ENCODE results near the gene SUGT1. TPM values are rescaled to one million over a fixed set of nuclear protein-coding genes. Genes with fewer than 3 reads are reported as not detected.

SUGT1 gene
- polyA plus RNA-seq, 1 donor, result 36.3 TPM

DNA sequence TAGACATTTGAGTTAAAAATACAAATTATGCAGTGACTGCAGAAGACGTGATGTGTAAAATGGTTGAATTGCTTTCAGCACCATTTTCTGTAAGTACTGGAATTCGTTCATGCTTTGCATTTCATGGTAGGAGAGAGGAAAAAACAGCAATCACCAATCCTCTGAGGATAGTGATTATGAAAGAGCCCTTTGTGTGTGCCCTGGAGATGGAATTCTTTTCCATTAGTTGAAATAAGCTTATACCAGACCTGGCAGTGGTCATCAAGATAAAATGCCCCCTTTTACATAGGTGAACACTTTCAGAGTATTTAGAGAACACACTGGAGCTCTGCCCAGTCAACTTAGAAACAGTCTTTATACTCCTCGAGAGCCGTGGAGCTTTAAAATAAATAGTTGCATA, 85.3 kb downstream of the SUGT1 start:
- no peak for DNase-seq (ENCODE audit: low read depth)

DNA sequence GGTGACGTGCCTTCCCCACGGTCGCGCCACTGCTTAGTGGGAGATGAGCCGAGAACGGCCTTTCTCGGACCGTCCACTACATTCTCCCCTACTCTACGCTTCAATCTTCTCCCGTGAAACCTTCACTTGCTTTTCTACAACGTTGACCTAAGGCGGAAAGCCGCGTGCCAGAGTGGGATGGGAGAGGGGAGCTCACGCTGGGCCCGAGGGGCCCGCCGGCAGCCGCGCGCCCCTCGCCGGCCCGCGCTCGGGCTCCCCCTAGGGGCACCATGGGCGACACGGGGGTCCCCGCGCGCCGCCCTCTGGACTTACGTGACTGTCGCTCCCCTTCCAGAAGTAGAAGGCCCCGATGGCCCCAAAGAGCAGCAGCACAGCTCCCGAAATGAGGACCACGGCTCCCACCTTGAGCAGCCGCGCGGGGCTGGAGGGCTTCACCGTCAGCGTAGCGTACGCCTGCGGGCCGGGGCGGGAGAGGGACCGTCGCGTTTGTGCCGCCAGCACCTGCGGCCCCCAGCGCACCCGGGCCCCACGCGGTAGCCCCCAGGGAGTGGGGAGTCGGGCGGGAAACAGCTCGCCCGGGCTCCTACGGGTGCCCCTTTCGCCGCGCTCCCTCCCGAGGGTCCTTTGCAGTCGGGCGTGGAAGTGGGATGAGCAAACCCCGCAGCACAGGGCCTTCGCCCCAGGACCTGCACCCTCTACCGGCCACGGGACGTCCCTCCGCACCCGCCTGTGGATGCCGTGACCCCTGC, 86.3 kb downstream of the SUGT1 start:
- no peak for DNase-seq (ENCODE audit: low read depth)

DNA sequence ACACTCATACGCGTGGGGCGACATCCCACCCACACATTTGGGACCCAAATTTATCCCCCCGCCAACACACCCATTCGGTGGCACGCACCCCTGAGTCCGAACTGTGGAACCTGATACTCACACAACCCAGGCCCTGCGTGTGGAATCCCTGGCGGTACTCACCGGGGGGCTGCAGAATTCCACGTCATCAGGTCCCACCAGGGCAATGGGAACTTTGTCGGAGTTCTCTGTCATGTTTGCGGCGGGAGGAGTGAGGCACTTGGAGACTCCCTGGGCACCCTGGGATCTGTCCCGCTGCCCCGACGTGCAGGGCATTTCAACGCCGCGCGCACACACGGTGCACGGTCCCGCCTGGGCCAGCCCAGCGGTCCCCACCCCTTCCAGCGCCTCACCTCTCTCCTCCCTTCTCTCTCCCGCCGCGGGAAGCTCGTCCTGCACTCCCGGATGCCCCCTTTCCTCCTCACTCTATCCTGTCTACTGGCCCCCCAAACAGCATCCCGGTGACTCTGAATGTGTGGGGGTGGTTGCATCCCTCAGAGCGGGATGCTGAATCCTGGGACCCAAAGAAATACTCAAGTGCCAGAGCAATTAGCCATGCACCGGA, 86.9 kb downstream of the SUGT1 start, which contains the start of gene CNMD:
Gene CNMD (minus strand): TSS at position 353 of the 604 bp plus-strand sequence. CDS start 119 bp downstream, at position 234.
- no peak for DNase-seq (ENCODE audit: low read depth)

DNA sequence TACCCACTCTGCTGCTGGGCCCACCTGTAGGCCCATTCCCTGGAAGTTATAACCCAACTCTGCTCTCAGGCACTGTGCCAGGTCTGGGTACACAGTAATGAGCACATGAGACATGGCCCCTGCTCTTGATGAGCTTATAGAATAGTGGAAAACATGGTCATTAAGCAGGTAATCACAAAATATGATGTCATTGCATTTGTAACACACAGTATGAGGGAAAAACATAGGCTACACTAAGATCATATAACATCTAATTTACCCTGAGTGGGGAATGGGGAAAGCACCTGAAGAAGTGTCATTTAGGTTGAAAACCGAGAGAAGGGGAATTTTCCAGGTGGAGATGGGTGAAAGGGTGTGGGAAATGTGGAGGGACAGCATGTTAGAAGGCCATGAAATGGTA, 90.9 kb downstream of the SUGT1 start:
- DNase-seq (ENCODE audit: low read depth), result no peak

DNA sequence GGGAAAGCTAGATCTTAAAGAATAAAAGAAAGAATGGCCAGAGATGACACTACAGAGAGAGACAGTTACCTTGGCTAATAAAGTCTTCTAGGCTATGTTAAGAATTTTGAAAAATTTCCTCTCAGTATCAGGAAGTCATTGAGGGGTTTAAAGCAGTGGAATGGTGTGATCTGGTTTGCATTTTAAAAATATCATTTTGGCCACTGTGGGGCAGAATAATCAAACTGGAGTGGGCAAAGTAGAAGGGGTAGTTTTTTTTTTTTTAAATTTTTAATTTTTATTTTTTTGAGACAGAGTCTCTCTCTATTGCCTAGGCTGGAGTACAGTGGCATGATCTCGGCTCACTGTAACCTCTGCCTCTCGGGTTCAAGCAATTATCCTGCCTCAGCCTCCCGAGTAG, 91.4 kb downstream of the SUGT1 start:
- no peak for DNase-seq (ENCODE audit: low read depth)

DNA sequence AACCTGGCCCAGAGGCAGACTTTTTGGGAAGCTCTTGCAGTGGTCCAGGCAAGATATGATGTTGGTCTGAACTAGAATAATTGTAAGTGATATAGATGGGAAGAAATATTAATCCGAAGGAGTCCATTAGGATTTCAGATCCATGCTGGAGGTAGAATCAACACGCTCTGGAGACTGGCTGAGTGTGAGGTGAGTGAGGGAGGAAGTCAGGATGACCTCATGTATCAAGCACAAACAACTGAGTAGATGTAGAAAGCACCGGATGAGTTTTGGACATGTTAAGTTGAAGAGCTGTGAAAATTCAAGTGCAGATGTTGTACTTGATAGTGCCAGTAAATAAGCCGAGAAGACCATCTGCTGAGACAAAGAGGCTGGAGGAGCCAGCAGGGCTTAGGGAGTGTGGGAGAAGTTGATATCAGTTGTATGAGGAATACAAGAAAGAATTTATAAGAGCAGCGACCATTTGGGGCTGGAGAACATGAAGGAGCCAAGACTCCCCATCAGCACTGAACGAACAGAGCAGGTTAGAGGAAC, 92.3 kb downstream of the SUGT1 start:
- DNase-seq (ENCODE audit: low read depth), result no peak

DNA sequence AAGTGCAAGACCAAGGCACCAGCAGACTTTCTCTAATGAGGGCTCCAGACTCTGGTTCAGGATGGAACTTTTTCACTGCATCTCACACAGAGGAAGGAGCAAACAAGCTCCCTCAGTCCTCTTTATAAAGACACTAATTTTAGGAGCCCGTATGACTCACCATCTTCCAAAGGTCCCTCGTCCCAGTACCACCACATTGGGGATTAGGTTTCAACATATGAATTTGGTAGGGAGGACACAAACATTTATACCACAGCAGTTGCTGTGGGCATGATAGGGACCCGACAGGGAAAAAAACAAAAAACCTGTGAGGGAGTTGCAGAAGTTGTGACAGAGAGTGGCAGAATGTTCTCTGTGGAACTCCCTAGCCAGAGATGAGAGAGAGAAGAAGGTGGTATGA, 93.5 kb downstream of the SUGT1 start:
- no peak for DNase-seq (ENCODE audit: low read depth)

DNA sequence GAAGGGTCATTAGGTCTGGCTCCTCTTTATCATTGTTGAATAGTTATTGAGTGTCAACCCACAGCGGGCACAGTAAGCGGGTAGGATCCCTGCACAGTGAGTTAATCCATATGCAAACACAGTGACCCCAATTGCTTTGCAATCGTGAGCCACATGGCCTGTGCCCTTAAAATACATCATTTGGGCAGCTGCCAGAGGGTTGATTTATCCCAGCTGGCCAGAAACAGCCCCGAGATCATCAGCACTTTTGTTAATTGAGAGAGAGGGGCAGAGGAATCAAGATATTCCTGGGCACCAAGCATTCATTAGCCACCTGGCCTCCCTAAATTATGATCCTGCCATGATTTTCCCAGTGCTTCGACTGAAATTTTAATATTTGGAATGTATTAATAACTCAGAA, 96.8 kb downstream of the SUGT1 start:
- DNase-seq (ENCODE audit: low read depth), result no peak

Other genes with a start within 250 kb of the SUGT1 start
- gene THSD1, start 246.7 kb upstream of the SUGT1 start, polyA plus RNA-seq (ENCODE audit: insufficient read length), result 18.4 TPM
- gene VPS36, start 202.2 kb upstream of the SUGT1 start, polyA plus RNA-seq (ENCODE audit: insufficient read length), result 51.9 TPM
- gene CKAP2, start 197.4 kb upstream of the SUGT1 start, polyA plus RNA-seq (ENCODE audit: insufficient read length), result 38.2 TPM
- 10.1 TPM for gene HNRNPA1L2, start 10.4 kb upstream of the SUGT1 start, polyA plus RNA-seq (ENCODE audit: insufficient read length)
- 0.57 TPM for gene CNMD, start 87.0 kb downstream of the SUGT1 start, polyA plus RNA-seq (ENCODE audit: insufficient read length)
- 0.56 TPM for gene PCDH8, start 195.8 kb downstream of the SUGT1 start, polyA plus RNA-seq (ENCODE audit: insufficient read length)

Data from forelimb muscle (tissue), 1 donor.